HL-60 (cell line): ENCODE data around the gene MYEF2.

Experiments used
- DNase-seq, 2 experiments: peaks; one replicate each; pipeline ENCODE4 v3.0.0-alpha.2; 2010 to 2020; ENCODE audit warnings: low read depth in 1 of 2, low spot score in 1 of 2
- H3K27ac ChIP-seq: fragments of 250-450 bp; sonication (Bioruptor Pico); replicated peaks from 2 replicates; pipeline ENCODE4 v1.5.1; 2020; ENCODE audit warnings: mild to moderate bottlenecking, moderate library complexity
- H3K27me3 ChIP-seq: fragments of 250-450 bp; sonication (Bioruptor Pico); 2 replicates; pipeline ENCODE4 v1.5.1; 2021; ENCODE audit warnings: mild to moderate bottlenecking, moderate library complexity; ENCODE audit not compliant: insufficient read depth, poor library complexity, severe bottlenecking
- H3K4me3 ChIP-seq: replicated peaks from 2 replicates; pipeline ENCODE4 v1.5.1; 2011; ENCODE audit warnings: mild to moderate bottlenecking, control low read depth, low read length; ENCODE audit not compliant: insufficient read depth
- CTCF ChIP-seq: IDR thresholded peaks from one replicate; pipeline ENCODE4 v1.5.1; 2011; ENCODE audit warnings: low read length, control low read depth, inconsistent platforms; ENCODE audit not compliant: insufficient read depth
- GABPA ChIP-seq: IDR thresholded peaks from 2 replicates; pipeline ENCODE4 v1.6.1; 2012; ENCODE audit warnings: low read depth
- POLR2AphosphoS5 ChIP-seq: IDR thresholded peaks from 2 replicates; pipeline ENCODE4 v1.6.1; 2012; ENCODE audit warnings: low read depth
- REST ChIP-seq: IDR thresholded peaks from 2 replicates; pipeline ENCODE4 v1.6.1; 2012; ENCODE audit warnings: low read depth; ENCODE audit not compliant: insufficient replicate concordance
- SPI1 ChIP-seq: IDR thresholded peaks from 2 replicates; pipeline ENCODE4 v1.6.1; 2012; ENCODE audit warnings: low read depth, mild to moderate bottlenecking, borderline replicate concordance

Gene MYEF2

GRCh38 chr15:48096355-48096786 lies 81.7 kb downstream of the MYEF2 start:
- Histone ChIP-seq H3K27me3 (peaks cover 2% of the 10 kb centered on the region), H3K27ac (no peak overlapping the region), H3K4me3 (no peak overlapping the region)
- no peak for TF ChIP-seq SPI1
- no peak for TF ChIP-seq GABPA
- no peak for TF ChIP-seq POLR2AphosphoS5
- no peak for DNase-seq

GRCh38 chr15:48091522-48091921 lies 86.6 kb downstream of the MYEF2 start:
- no peak for DNase-seq
- Histone ChIP-seq H3K27me3 (peaks cover 5% of the 10 kb centered on the region), H3K4me3 (no peak overlapping the region), H3K27ac (no peak overlapping the region)
- TF ChIP-seq SPI1 (no peak), GABPA (no peak), REST (no peak), CTCF (no peak), POLR2AphosphoS5 (no peak)

DNA sequence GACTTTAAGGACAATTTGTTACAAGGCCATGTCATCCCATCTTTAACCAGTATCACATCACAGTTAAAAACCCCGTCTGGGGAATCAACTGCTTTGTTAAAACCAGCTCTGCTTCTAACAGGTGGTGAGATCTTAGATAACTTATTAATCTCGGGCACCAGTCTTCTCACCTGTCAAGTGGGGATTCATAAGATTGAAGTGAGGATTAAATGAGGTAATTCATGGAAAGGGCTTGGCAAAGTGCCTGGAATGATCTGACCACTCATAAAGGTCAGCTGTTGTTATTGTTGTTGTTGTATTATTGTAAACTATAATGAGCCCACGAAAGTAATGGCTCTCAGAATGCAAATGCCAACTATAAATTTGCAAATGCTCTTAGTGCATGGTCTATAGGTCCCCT lies 87.4 kb downstream of the MYEF2 start:
- no peak overlapping the region for H3K27ac ChIP-seq
- TF ChIP-seq SPI1 (no peak), CTCF (no peak), POLR2AphosphoS5 (no peak), REST (no peak), GABPA (no peak)
- no peak for DNase-seq
- no peak overlapping the region for H3K4me3 ChIP-seq
- peaks cover 5% of the 10 kb centered on the region for H3K27me3 ChIP-seq

GRCh38 chr15:48090115-48090514 lies 88.0 kb downstream of the MYEF2 start:
- no peak for DNase-seq
- Histone ChIP-seq H3K27me3 (peaks cover 5% of the 10 kb centered on the region), H3K4me3 (no peak overlapping the region), H3K27ac (no peak overlapping the region)
- TF ChIP-seq REST (no peak), SPI1 (no peak), CTCF (no peak), GABPA (no peak), POLR2AphosphoS5 (no peak)
